ENCODE data around the gene ARL17A.
"Not testable (repeated sequence)": the region's sequence is repeated elsewhere in the genome, so short reads cannot be mapped to it uniquely, and the experiment has no call there.

GRCh38 chr17:46627452-46627851, 48.0 kb upstream of the ARL17A start:
- TF ChIP-seq CTCF (IDR thresholded peaks at IDR 0.05; ENCODE audit: low read depth, low read length); POLR2A (IDR thresholded peaks at IDR 0.05; ENCODE audit: extremely low read depth, insufficient read length): not testable (repeated sequence)

Data from NB4 (cell line).